RPMI7951 (cell line): ENCODE measurements around the gene TSTD1. TPM values are rescaled to one million over a fixed set of nuclear protein-coding genes. Genes with fewer than 3 reads are reported as not detected.
A peak's percentile ranks its signal among the peaks of the same experiment; 100 is the strongest.
"Not testable (repeated sequence)": the region's sequence is repeated elsewhere in the genome, so short reads cannot be mapped to it uniquely, and the experiment has no call there.

Experiments
- DNase-seq: peaks from one replicate; pipeline ENCODE4 v3.0.0-alpha.2; 2012; ENCODE audit warnings: low read depth
- total RNA-seq: library from RNA; depleted of rRNA; stranded (reverse); fragments of >200 nt; shearing (Covaris generic); gene quantifications from 2 replicates; pipeline ENCODE4 v1.2.3, GENCODE V29; 2014; rRNA removed

The TSTD1 gene
- total RNA-seq, 1 experiment from 2014 or later = 0.48 TPM

DNA sequence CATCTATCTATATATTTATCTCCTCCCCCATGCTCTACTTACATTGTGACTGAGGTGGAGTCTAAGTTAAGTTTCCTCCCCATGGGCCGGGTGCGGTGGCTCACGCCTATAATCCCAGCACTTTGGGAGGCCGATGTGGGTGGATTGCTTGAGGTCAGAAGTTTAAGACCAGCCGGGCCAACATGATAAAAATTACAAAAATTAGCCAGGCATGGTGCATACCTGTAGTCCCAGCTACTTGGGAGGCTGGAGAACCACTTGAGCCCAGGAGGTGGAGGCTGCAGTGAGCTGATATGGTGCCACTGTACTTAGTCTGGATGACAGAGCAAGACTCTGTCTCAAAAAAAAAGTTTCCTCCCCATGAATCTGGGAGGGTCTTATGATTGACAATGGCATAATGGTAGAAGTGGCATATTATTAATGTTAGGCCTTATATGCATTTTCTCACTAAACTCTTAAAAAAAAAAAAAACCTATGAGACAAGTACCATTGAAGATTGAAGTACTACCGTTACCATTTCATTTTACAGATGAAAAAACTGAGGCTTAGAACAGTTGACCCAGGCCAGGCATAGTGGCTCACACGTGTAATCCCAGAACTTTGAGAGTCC lies 29.1 kb downstream of the TSTD1 start:
- DNase-seq = no peak

DNA sequence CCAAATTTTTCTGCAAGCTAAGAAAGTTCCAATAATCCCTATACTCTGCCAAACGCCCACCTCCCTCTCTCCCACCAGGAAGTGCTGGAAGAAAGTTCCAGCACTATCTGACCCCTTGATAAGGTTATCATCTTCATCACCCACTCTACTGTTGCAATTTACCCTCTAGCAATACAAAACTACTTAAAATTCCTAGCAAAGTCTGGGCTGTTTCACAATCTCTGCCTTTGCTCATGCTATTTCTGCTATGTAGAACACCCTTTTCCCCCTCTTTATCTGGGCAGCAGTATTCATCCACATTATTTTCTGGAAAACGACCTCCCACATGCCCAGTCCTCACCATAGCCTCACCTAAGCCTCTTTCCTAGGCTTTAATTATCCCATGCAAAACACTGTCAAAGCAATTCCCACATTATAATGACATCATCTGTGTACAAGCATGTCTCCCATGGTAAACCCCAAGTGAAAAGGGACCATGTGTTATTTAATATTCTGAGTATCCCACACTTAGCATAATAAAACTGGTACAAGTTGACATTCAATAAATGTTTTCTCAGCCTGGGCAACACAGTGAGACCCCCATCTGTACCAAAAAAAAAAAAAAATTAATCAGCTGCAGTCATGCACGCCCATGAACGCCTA lies 29.8 kb downstream of the TSTD1 start:
- peak; percentile 51 for DNase-seq

DNA sequence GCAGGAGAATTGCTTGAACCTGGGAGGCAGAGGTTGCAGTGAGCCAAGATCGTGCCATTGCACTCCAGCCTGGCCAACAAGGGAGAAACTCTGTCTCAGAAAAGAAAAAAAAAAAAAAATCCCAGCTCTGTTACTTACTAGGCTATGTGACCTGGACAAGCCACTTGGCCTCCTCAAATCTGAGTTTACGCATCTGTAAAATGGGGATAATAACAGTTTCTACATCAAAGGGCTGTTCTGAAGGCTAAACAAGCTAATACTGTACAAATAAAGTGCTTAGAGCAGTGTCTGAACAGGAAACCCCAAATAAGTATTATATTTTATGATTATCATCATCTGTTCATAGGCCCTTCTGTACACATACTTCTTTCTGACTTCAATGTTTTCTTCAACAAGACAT lies 31.4 kb downstream of the TSTD1 start:
- no peak for DNase-seq

DNA sequence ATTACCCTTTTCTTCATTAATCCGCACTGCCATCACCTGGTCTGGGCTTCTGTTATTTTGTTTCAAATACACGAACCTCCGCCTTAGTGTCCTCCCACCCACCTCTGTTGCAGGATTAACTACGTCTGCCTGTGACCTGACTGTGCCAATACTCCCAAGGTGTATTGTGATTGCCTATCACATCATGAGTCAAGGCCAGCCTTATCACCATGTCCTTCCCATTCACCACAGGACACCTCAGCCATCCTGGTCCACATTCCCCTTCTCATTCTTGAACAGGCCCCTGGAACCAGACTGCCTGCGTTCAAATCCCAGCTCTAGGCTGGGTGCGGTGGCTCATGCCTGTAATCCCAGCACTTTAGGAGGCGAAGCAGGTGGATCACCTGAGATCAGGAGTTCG lies 32.2 kb downstream of the TSTD1 start:
- DNase-seq = no peak

DNA sequence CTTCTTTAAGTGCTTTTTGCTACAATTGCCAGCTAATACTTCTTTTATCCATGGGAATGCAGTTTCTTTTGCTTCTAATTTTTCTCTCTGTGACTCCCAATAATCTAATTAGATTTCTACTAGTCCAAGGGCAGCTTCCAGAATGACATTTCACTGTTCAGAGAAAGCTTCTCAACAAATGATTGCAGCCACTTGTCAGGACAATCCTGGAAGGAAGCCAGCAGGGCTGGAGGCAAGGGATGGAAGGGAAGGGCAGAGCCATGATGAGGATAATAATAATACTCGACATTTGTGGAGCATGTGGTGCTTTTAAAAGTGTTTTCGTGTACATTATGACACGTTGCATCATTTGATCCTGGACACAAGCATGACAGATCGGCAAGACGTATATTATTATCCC lies 37.2 kb downstream of the TSTD1 start:
- peak; percentile 24 for DNase-seq

DNA sequence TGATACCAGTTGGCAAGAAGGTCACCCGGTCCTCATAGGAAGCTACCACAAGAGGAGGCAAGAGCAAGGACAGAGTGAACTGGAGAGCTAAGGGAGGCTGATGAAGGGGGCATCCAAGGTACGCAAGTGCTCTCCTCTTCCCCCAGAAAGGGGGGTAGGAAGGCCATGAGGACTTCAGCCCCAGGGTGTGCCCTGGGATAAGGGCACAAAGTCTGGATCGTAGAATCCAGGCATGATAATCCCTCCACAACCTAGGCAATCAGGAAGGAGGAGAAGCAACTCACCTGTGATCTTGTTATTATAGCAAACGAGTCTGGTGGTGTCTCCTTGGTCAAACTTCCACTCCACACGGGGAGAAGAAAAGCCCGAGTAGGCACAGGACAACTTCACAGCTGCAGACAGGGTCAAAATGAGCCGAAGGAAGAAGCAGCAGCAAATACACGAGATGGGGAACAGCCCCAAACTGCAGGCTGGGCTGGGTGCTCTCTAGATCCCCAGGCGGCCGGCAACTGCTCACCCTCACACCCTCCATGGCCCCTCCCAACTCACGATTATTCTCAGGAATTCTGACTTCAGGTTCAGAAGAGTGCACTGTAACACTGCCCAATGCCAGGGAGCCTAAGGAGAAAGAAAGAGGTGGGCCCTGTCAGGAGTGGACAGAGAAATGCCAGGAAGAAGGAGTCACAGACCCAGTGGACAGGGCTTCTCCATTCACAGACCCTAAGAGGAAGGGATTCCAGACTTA lies 37.9 kb downstream of the TSTD1 start:
- no peak for DNase-seq

DNA sequence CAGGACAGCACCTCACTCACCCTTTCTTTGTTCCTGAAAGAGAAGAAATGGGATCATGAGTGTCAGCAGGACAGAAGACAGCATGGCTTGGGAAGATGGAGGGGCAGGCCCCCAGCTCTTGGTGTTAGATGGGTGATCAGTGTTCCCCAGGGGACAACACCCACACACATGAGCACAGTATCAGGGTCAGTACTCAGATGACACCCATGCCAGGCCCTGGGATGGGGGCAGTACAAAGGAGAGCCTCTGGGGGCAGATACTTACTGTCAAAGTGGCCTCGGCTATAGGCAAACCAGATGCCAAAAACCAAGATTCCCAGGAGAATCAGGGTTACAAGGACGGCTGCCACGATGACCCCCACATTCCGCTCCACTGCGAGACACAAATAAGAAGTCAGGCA lies 39.4 kb downstream of the TSTD1 start:
- no peak for DNase-seq

DNA sequence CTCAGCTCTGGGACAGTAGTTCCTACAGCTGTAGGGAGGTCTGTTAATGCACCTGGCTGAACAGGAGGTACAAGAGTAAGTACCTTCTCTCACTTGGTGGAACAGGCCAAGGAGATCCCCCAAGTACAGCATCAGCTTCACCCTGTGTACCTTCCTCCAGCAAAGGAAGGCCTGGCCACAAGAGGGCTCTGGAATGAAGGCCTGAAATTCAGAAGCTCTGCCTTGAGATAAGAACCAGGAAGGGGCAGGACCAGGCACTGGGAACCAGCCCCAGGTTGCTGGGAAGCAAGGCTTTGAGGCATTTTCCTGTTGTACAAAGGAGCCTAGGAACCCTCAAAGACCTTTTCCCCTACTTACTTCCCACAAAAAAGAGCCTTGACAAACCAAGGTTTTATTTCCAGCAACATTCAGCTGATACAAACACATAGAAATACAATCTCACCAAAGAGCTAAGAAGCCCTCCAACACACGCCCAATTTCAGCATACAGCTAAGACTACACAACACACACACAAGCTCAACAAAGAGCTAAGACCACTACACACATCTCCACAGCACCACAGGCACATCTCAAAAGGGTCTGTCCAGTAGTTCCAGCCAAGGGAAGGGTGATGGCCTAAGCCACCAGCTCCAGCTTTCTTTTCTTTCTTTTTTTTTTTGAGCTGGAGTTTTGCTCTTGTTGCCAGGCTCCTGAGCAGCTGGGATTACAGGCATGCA lies 41.3 kb downstream of the TSTD1 start:
- DNase-seq = peak; percentile 70

DNA sequence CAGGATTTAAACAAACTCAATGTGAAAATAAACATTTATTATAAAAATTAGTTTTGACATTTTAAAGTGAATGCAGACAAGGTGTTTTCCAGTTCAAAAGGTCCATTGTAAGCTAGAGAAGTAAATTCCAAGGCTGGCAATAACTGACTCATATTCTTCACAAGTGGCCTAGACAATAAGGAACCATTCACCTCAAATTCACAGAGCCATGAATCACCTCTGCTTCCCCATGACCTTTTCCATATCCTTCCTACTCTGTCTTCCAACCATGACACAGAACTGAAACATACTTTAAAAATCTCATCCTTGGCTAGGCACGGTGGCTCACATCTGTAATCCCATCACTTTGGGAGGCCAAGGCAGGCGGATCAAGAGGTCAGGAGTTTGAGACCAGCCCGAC lies 42.6 kb downstream of the TSTD1 start:
- peak; percentile 77 for DNase-seq

DNA sequence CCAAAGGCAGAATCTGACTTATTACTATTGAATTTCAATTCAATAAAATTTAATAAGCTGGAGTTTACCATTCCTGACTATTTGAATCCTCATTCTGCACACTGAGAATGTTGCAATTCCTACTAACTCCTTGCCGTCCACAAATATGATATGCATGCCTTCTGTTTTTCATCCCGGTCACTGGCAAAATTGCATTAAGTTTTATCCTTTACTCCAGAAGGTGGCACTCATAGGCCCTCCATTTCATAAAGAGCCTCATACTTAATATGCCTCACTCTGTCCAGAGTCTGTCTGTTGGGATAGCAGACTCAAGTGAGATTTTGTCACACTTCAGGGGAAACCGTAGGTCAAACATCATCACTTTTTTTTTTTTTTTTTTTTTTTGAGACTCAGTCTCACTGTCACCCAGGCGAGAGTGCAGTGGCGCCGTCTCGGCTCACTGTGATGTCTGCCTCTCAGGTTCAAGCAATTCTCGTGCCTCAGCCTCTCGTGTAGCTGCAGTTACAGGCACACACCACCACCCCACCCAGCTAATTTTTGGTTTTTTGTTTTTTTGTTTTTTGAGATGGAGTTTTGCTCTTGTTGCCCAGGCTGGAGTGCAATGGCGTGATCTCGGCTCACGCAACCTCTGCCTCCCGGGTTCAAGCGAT lies 45.1 kb downstream of the TSTD1 start:
- DNase-seq = peak; percentile 56

DNA sequence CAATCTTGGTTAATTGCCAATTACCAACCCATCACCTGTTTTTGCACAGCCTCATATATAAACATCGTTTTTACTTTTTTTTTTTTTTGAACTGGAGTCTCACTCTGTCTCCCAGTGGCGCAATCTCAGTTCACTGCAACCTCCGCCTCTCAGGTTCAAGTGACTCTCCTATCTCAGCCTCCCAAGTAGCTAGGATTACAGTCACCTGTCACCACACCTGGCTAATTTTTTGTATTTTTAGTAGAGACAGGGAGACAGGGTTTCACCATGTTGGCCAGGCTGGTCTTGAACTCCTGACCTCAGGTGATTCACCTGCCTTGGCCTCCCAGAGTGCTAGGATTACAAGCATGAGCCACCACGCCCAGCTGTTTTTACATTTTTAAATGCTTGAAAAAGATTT lies 46.7 kb downstream of the TSTD1 start:
- DNase-seq = not testable (repeated sequence)

Other genes with a start within 250 kb of the TSTD1 start
- gene LY9, start 242.8 kb downstream of the TSTD1 start, total RNA-seq = not detected in 2 replicates
- gene CD244, start 176.1 kb downstream of the TSTD1 start, total RNA-seq = not detected in 2 replicates
- gene ITLN1, start 153.8 kb downstream of the TSTD1 start, total RNA-seq = not detected in 2 replicates
- gene ITLN2, start 84.2 kb downstream of the TSTD1 start, total RNA-seq = not detected in 2 replicates
- gene F11R, start 17.8 kb downstream of the TSTD1 start, total RNA-seq = 6.0 and 10.5 TPM in 2 replicates
- 63.3 and 67.3 TPM in 2 replicates for gene USF1, start 7.0 kb upstream of the TSTD1 start, total RNA-seq
- 0.20 TPM in 1 of 2 replicates, not detected in the other for gene ARHGAP30, start 30.9 kb upstream of the TSTD1 start, total RNA-seq
- 0.20 TPM in 1 of 2 replicates, not detected in the other for gene NECTIN4, start 50.6 kb upstream of the TSTD1 start, total RNA-seq
- gene KLHDC9, start 59.4 kb upstream of the TSTD1 start, total RNA-seq = not detected in 2 replicates
- gene PFDN2, start 79.1 kb upstream of the TSTD1 start, total RNA-seq = 82.0 and 94.4 TPM in 2 replicates
- 27.0 and 27.9 TPM in 2 replicates for gene NIT1, start 79.1 kb upstream of the TSTD1 start, total RNA-seq
- gene DEDD, start 93.7 kb upstream of the TSTD1 start, total RNA-seq = 20.1 and 23.1 TPM in 2 replicates
- gene UFC1, start 115.0 kb upstream of the TSTD1 start, total RNA-seq = 81.9 and 95.6 TPM in 2 replicates
- gene USP21, start 120.5 kb upstream of the TSTD1 start, total RNA-seq = 4.4 and 9.3 TPM in 2 replicates
- gene PPOX, start 127.5 kb upstream of the TSTD1 start, total RNA-seq = 12.3 and 16.3 TPM in 2 replicates
- gene B4GALT3, start 138.5 kb upstream of the TSTD1 start, total RNA-seq = 13.7 and 16.7 TPM in 2 replicates
- gene ADAMTS4, start 160.1 kb upstream of the TSTD1 start, total RNA-seq = 5.2 and 8.3 TPM in 2 replicates
- 109 and 119 TPM in 2 replicates for gene NDUFS2, start 163.4 kb upstream of the TSTD1 start, total RNA-seq
- gene FCER1G, start 176.3 kb upstream of the TSTD1 start, total RNA-seq = 1.3 TPM in 1 of 2 replicates, not detected in the other
- not detected in 2 replicates for gene APOA2, start 184.7 kb upstream of the TSTD1 start, total RNA-seq
- 8.4 and 10.0 TPM in 2 replicates for gene TOMM40L, start 187.1 kb upstream of the TSTD1 start, total RNA-seq
- gene NR1I3, start 199.2 kb upstream of the TSTD1 start, total RNA-seq = not detected in 2 replicates
- not detected in 2 replicates for gene PCP4L1, start 219.8 kb upstream of the TSTD1 start, total RNA-seq